NT2/D1 (cell line): Measurements from ENCODE around the gene EDAR.

ENCODE experiments used
- SUZ12 ChIP-seq: IDR thresholded peaks from 2 replicates; pipeline ENCODE4 v1.6.1; 2011; ENCODE audit not compliant: insufficient read length, insufficient read depth; ENCODE audit errors: extremely low read depth
- YY1 ChIP-seq: IDR thresholded peaks from 2 replicates; pipeline ENCODE4 v1.6.1; 2011; ENCODE audit not compliant: insufficient read length, insufficient read depth
- ZNF274 ChIP-seq: IDR thresholded peaks from 2 replicates; pipeline ENCODE4 v1.6.1; 2011; ENCODE audit warnings: mild to moderate bottlenecking, low read depth, low read length

DNA sequence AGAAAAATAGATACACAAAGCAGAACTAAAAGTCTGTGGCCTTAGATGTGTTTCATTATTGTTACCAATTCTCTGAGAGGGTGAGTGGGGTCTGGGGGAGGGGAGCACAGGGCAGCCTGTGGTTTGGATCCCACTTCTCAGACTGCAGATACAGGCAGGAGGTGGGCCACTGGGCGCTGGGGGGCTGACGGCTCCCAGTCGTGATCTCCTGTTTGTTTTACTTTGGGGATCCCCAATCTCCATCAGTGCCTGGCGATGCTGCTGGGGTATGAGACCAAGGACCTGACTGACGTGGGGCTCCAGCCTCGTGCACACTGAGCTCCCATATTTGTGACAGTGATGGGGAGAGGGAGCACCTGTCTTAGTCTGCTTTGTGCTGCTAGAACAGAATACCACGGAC is 54.9 kb downstream of the EDAR start:
- TF ChIP-seq YY1, result no peak
- TF ChIP-seq ZNF274, result no peak
- TF ChIP-seq SUZ12, result no peak
